Measurements from ENCODE around the gene TSPAN18. TPM values are rescaled to one million over a fixed set of nuclear protein-coding genes. Genes with fewer than 3 reads are reported as not detected.

The TSPAN18 gene
- total and polyA plus RNA-seq, 2 of the 4 experiments (the other 2 are of a cell fraction): 0.36 to 1.1 TPM

- Histone ChIP-seq H4K91ac (ENCODE audit: insufficient read depth, low read depth, low read length) (no peak overlapping the region), H2AK5ac (ENCODE audit: low read depth, low read length) (no peak overlapping the region), H3K18ac (ENCODE audit: low read depth, low read length) (no peak overlapping the region), H3K56ac (ENCODE audit: extremely low read depth, insufficient read depth, low read length) (no peak overlapping the region), H2BK120ac (ENCODE audit: low read depth, low read length) (no peak overlapping the region), H3K9ac (ENCODE audit: low read depth, low read length) (no peak overlapping the region), H3K4me1 (ENCODE audit: control insufficient read depth, insufficient read depth, low read length) (peaks cover 4% of the 10 kb centered on the region; the same call in 1 of the 2 replicates), H2BK15ac (ENCODE audit: low read depth, low read length) (no peak overlapping the region), H3K27ac (ENCODE audit: insufficient read depth, low read length) (no peak overlapping the region), H3K4ac (ENCODE audit: low read depth, low read length) (no peak overlapping the region), H2BK5ac (ENCODE audit: low read depth, low read length, poor library complexity, severe bottlenecking) (no peak overlapping the region), H3K36me3 (ENCODE audit: control insufficient read depth, insufficient read depth, low read length) (no peaks in the 10 kb centered on the region), H2BK20ac (ENCODE audit: low read depth, low read length) (no peak overlapping the region), H3K4me2 (ENCODE audit: low read depth, low read length) (no peak overlapping the region), H3K79me1 (ENCODE audit: low read depth in 1 of 2, low read length in 2 of 2) (no peaks in the 10 kb centered on the region), H3K14ac (replicated peaks; ENCODE audit: low read depth, low read length) (no peak overlapping the region), H4K5ac (ENCODE audit: low read depth, low read length) (no peak overlapping the region), H3K23ac (ENCODE audit: low read depth, low read length) (no peak overlapping the region), H4K8ac (ENCODE audit: low read depth in 2 of 2, low read length in 2 of 2) (no peak overlapping the region), H3K27me3 (ENCODE audit: control insufficient read depth, insufficient read depth, low read length) (peaks cover 37% of the 10 kb centered on the region), H3K4me3 (ENCODE audit: insufficient read depth, low read depth, low read length) (no peak overlapping the region), H2AFZ (replicated peaks; ENCODE audit: low read length, poor library complexity) (no peak overlapping the region), H4K20me1 (ENCODE audit: insufficient read depth, low read length) (no peaks in the 10 kb centered on the region), H3K9me1 (ENCODE audit: insufficient read depth, low read length) (no peaks in the 10 kb centered on the region), H2AK9ac (replicated peaks; ENCODE audit: low read depth, low read length, poor library complexity) (no peak overlapping the region), H3K9me3 (ENCODE audit: control insufficient read depth, insufficient read depth, low read length) (peaks cover 3% of the 10 kb centered on the region)
- DNase-seq: no peak
- ChIA-PET CTCF (interaction anchor here (0.6 kb wide), 1 partner anchor 182 kb away, joined by 5 read pairs; no protein-coding TSS in a partner anchor), POLR2A (ENCODE audit: unreplicated experiment) (no interaction called here)
- in situ Hi-C loops (cut with MboI; ENCODE audit: low sequenced_read_pairs): no loop called here
- 86% methylated on average over 1 of the region's 7 CpGs; no CpG with 5 or more reads in 1 of the 2 experiments for whole genome bisulfite sequencing, 2 experiments (ENCODE audit: extremely low coverage in 2 of 2, insufficient read length in 1 of 2)
- BruUV-seq (replicated peaks): no TSS peak
- TF ChIP-seq MAFK (IDR thresholded peaks at IDR 0.05; ENCODE audit: low read depth, low read length): peak; percentile 64
- no peak for TF ChIP-seq MAZ (IDR thresholded peaks at IDR 0.05; ENCODE audit: borderline replicate concordance, low read depth, low read length)
- dilution Hi-C loops (cut with HindIII; ENCODE audit: low sequenced_read_pairs, unreplicated experiment): no loop called here
- ATAC-seq (ENCODE audit: low read depth): no peak
- intact Hi-C loops (cut with micrococcal nuclease): no loop called here
These were observed 8.2 kb downstream of the TSPAN18 start for GRCh38 chr11:44734843-44735381.

Data from IMR-90 (cell line).